T-cell (primary cell): Measurements from ENCODE around the gene HGS. TPM values are rescaled to one million over a fixed set of nuclear protein-coding genes. Genes with fewer than 3 reads are reported as not detected.

Experiments
- ATAC-seq, 4 experiments: fragments of 200-7000 bp in 3 of 4; fragments of 150-1000 bp in 1 of 4; cut with Tn5 transposase; replicated peaks in 1 of 4; 1 replicate in 3 of 4; 2 replicates in 1 of 4; pipeline ENCODE4 v1.10.0; 2021; ENCODE audit warnings: moderate library complexity in 3 of 4, mild to moderate bottlenecking in 2 of 4, moderate number of reproducible peaks in 1 of 4
- CTCF ChIA-PET, 2 donors: fragments of 300-600 bp; sonication (Branson Sonifier 250); formaldehyde crosslinking; loops; one replicate each; lab custom pipeline; 2022; ENCODE audit warnings: antibody characterized with exemption in 2 of 2; lab: Charles Lee
- POLR2A ChIA-PET, 2 donors: fragments of 300-600 bp; sonication (Branson Sonifier 250); formaldehyde crosslinking; loops; one replicate each; lab custom pipeline; 2022; ENCODE audit warnings: antibody characterized with exemption in 2 of 2; lab: Charles Lee
- DNase-seq, 35 experiments: peaks; one replicate each; pipeline versions ENCODE4 v3.0.0 to v3.0.0-alpha.2; 2013 to 2023
- H3K27ac ChIP-seq: one replicate; pipeline ENCODE4 v1.5.1; 2013; ENCODE audit warnings: low read length
- H3K27me3 ChIP-seq, 2 experiments: replicated peaks in 1 of 2; 1 replicate in 1 of 2; 2 replicates in 1 of 2; pipeline versions ENCODE4 v1.6.1 to v1.7.0; 2013; ENCODE audit warnings: low read length in 1 of 2, mixed read lengths in 1 of 2; ENCODE audit not compliant: control insufficient read depth in 2 of 2, insufficient read depth in 2 of 2; ENCODE audit errors: extremely low read depth in 1 of 2
- H3K36me3 ChIP-seq, 2 donors: 1 replicate in 1 of 2; 2 replicates in 1 of 2; pipeline versions ENCODE4 v1.6.1 to v1.7.0; 2013; ENCODE audit warnings: low read length in 1 of 2; ENCODE audit not compliant: control insufficient read depth in 2 of 2, insufficient read depth in 1 of 2; ENCODE audit errors: extremely low read depth in 1 of 2
- H3K4me1 ChIP-seq, 2 experiments: 1 replicate in 1 of 2; 2 replicates in 1 of 2; pipeline versions ENCODE4 v1.6.1 to v1.7.0; 2013; ENCODE audit warnings: low read length in 2 of 2, mixed read lengths in 1 of 2; ENCODE audit not compliant: insufficient read depth in 2 of 2, control insufficient read depth in 1 of 2; ENCODE audit errors: extremely low read depth in 1 of 2
- H3K4me3 ChIP-seq, 2 donors: 1 replicate in 1 of 2; 2 replicates in 1 of 2; pipeline versions ENCODE4 v1.5.1 to v1.7.0; 2013; ENCODE audit warnings: mild to moderate bottlenecking in 2 of 2, low read length in 1 of 2, moderate library complexity in 1 of 2; ENCODE audit not compliant: control insufficient read depth in 1 of 2; ENCODE audit errors: extremely low read depth in 1 of 2
- H3K9me3 ChIP-seq: 2 replicates; pipeline ENCODE4 v1.7.0; 2013
- H3K27ac Mint-ChIP-seq, 2 donors: one replicate each; pipeline ENCODE4 v1.8.0; 2020 to 2021; ENCODE audit warnings: mild to moderate bottlenecking in 2 of 2, mixed read lengths in 2 of 2
- H3K27me3 Mint-ChIP-seq, 2 donors: one replicate each; pipeline ENCODE4 v1.8.0; 2021 to 2022; ENCODE audit warnings: mixed read lengths in 2 of 2
- H3K36me3 Mint-ChIP-seq: one replicate; pipeline ENCODE4 v1.8.0; 2021; ENCODE audit warnings: mixed read lengths
- H3K4me1 Mint-ChIP-seq, 3 donors: one replicate each; pipeline ENCODE4 v1.8.0; 2020 to 2022; ENCODE audit warnings: mixed read lengths in 3 of 3, mild to moderate bottlenecking in 1 of 3
- H3K4me3 Mint-ChIP-seq, 3 donors: one replicate each; pipeline ENCODE4 v1.8.0; 2020 to 2022; ENCODE audit warnings: mild to moderate bottlenecking in 3 of 3, mixed read lengths in 3 of 3, moderate library complexity in 3 of 3
- H3K9me3 Mint-ChIP-seq, 3 donors: one replicate each; pipeline ENCODE4 v1.8.0; 2020 to 2022; ENCODE audit warnings: mixed read lengths in 3 of 3
- WGBS: methylation state at CpG from one replicate; pipeline ENCODE4 v1.1.5; 2013; ENCODE audit warnings: missing lambda C conversion rate; ENCODE audit not compliant: insufficient coverage; 5-methylcytosine and 5-hydroxymethylcytosine counted together
- total RNA-seq, 35 experiments: library from RNA in 6 of 35; stranded (reverse) in 6 of 35; fragments of 120-200 nt in 1 of 35; gene quantifications; one replicate each; pipeline versions ENCODE4 v1.2.1 to v1.2.4 and lab custom pipeline; 2013 to 2026

HGS gene
- total RNA-seq, 5 donors from 2014 or later (not counting 1 experiment from before 2014, with no cell fraction given): 114 to 205 (median 181) TPM

GRCh38 chr17:81640011-81640410 is 43.8 kb upstream of the HGS start:
- H3K4me3 ChIP-seq: no peak overlapping the region
- no peaks in the 10 kb centered on the region for H3K36me3 Mint-ChIP-seq
- no peak overlapping the region for H3K27ac ChIP-seq
- H3K27me3 Mint-ChIP-seq: no peaks in the 10 kb centered on the region
- DNase-seq: no peak
- H3K36me3 ChIP-seq: no peaks in the 10 kb centered on the region
- WGBS: no CpG with 5 or more reads among the region's 9 CpGs
- CTCF ChIA-PET: interaction anchor here in 1 of 2 donors (0.5 kb wide), 1 partner anchor 682 kb away, joined by 4 read pairs; no protein-coding TSS in a partner anchor
- H3K9me3 Mint-ChIP-seq: no peaks in the 10 kb centered on the region
- peaks cover 0 to 5% of the 10 kb centered on the region in 2 experiments for H3K27me3 ChIP-seq
- peaks cover 12 to 18% (median 16%) of the 10 kb centered on the region in 3 donors for H3K4me1 Mint-ChIP-seq
- H3K9me3 ChIP-seq: no peaks in the 10 kb centered on the region
- no peak overlapping the region for H3K4me3 Mint-ChIP-seq
- H3K27ac Mint-ChIP-seq: no peak overlapping the region
- ATAC-seq: no peak
- POLR2A ChIA-PET: interaction anchor here in 1 of 2 donors (0.6 kb wide), 1 partner anchor 23 kb away, joined by 3 read pairs; no protein-coding TSS in a partner anchor
- peaks cover 8 to 19% of the 10 kb centered on the region in 2 experiments for H3K4me1 ChIP-seq

- H3K36me3 ChIP-seq: no peaks in the 10 kb centered on the region
- POLR2A ChIA-PET: no interaction called here
- H3K36me3 Mint-ChIP-seq: no peaks in the 10 kb centered on the region
- no peaks in the 10 kb centered on the region for H3K27me3 Mint-ChIP-seq
- H3K4me3 Mint-ChIP-seq: no peak overlapping the region
- DNase-seq (no peak), ATAC-seq (no peak)
- H3K9me3 ChIP-seq: no peaks in the 10 kb centered on the region
- H3K4me1 Mint-ChIP-seq: peaks cover 0 to 7% (median 5%) of the 10 kb centered on the region in 3 donors
- H3K27ac Mint-ChIP-seq: no peak overlapping the region
- H3K27ac ChIP-seq: no peak overlapping the region
- H3K9me3 Mint-ChIP-seq: no peaks in the 10 kb centered on the region
- H3K4me3 ChIP-seq: no peak overlapping the region
- WGBS: 85% methylated on average over 8 of the region's 17 CpGs
- H3K27me3 ChIP-seq: peaks cover 0 to 8% of the 10 kb centered on the region in 2 experiments
- CTCF ChIA-PET: no interaction called here
- H3K4me1 ChIP-seq: peaks cover 2 to 4% of the 10 kb centered on the region in 2 experiments
Observed at GRCh38 chr17:81641825-81642489, 41.9 kb upstream of the HGS start.

- Histone ChIP-seq H3K27ac (no peak overlapping the region), H3K4me1 (no peaks in the 10 kb centered on the region), H3K9me3 (no peaks in the 10 kb centered on the region), H3K36me3 (no peaks in the 10 kb centered on the region), H3K27me3 (peaks cover 2 to 31% of the 10 kb centered on the region in 2 experiments), H3K4me3 (no peak overlapping the region)
- Mint-ChIP-seq H3K36me3 (no peaks in the 10 kb centered on the region), H3K27ac (no peak overlapping the region), H3K27me3 (peaks cover 0 to 15% of the 10 kb centered on the region in 2 donors), H3K4me3 (no peak overlapping the region), H3K9me3 (no peaks in the 10 kb centered on the region), H3K4me1 (no peaks in the 10 kb centered on the region)
- POLR2A ChIA-PET: no interaction called here
- no peak for ATAC-seq
- 94% methylated on average over 11 of the region's 15 CpGs for WGBS
- CTCF ChIA-PET: no interaction called here
- DNase-seq: no peak
Observed at GRCh38 chr17:81644496-81644895, 39.3 kb upstream of the HGS start.

GRCh38 chr17:81644976-81645952 is 38.5 kb upstream of the HGS start:
- Mint-ChIP-seq H3K4me3 (no peak overlapping the region), H3K27ac (no peak overlapping the region), H3K4me1 (no peaks in the 10 kb centered on the region), H3K27me3 (peaks cover 0 to 20% of the 10 kb centered on the region in 2 donors), H3K9me3 (no peaks in the 10 kb centered on the region), H3K36me3 (no peaks in the 10 kb centered on the region)
- ChIA-PET POLR2A (no interaction called here), CTCF (no interaction called here)
- Histone ChIP-seq H3K9me3 (no peaks in the 10 kb centered on the region), H3K4me3 (no peak overlapping the region), H3K4me1 (no peaks in the 10 kb centered on the region), H3K36me3 (no peaks in the 10 kb centered on the region), H3K27ac (no peak overlapping the region), H3K27me3 (peaks cover 2 to 37% of the 10 kb centered on the region in 2 experiments)
- DNase-seq (no peak), ATAC-seq (no peak)
- 86% methylated on average over 29 of the region's 29 CpGs for WGBS

GRCh38 chr17:81646869-81647600 is 36.8 kb upstream of the HGS start:
- no peaks in the 10 kb centered on the region for H3K36me3 Mint-ChIP-seq
- Histone ChIP-seq H3K27me3 (peaks cover 2 to 55% of the 10 kb centered on the region in 2 experiments), H3K27ac (no peak overlapping the region), H3K4me3 (no peak overlapping the region), H3K4me1 (no peaks in the 10 kb centered on the region), H3K36me3 (no peaks in the 10 kb centered on the region), H3K9me3 (no peaks in the 10 kb centered on the region)
- DNase-seq: no peak
- H3K27me3 Mint-ChIP-seq: peaks cover 4 to 33% of the 10 kb centered on the region in 2 donors
- peaks cover 0 to 5% (median 3%) of the 10 kb centered on the region in 3 donors for H3K4me1 Mint-ChIP-seq
- WGBS: 78% methylated on average over 11 of the region's 12 CpGs
- no peak overlapping the region for H3K27ac Mint-ChIP-seq
- no peak for ATAC-seq
- CTCF ChIA-PET: no interaction called here
- H3K9me3 Mint-ChIP-seq: no peaks in the 10 kb centered on the region
- no peak overlapping the region for H3K4me3 Mint-ChIP-seq
- POLR2A ChIA-PET: interaction anchor here in 1 of 2 donors (0.6 kb wide), 1 partner anchor 1371 kb away, joined by 3 read pairs; no protein-coding TSS in a partner anchor

- ChIA-PET POLR2A (no interaction called here), CTCF (no interaction called here)
- H3K4me1 Mint-ChIP-seq: peaks cover 0 to 5% (median 3%) of the 10 kb centered on the region in 3 donors
- DNase-seq (no peak), ATAC-seq (no peak)
- Histone ChIP-seq H3K4me3 (no peak overlapping the region), H3K36me3 (no peaks in the 10 kb centered on the region), H3K27ac (no peak overlapping the region), H3K4me1 (peaks cover 0 to under 1% of the 10 kb centered on the region in 2 experiments), H3K27me3 (peaks cover 2 to 57% of the 10 kb centered on the region in 2 experiments), H3K9me3 (no peaks in the 10 kb centered on the region)
- H3K27ac Mint-ChIP-seq: no peak overlapping the region
- WGBS: 49% methylated on average over 15 of the region's 21 CpGs
- H3K27me3 Mint-ChIP-seq: peaks cover 5 to 33% of the 10 kb centered on the region in 2 donors
- no peaks in the 10 kb centered on the region for H3K36me3 Mint-ChIP-seq
- no peak overlapping the region for H3K4me3 Mint-ChIP-seq
- H3K9me3 Mint-ChIP-seq: no peaks in the 10 kb centered on the region
Observed at GRCh38 chr17:81647640-81648012, 36.2 kb upstream of the HGS start.
